Measurements from ENCODE around the gene HCFC1R1. TPM values are rescaled to one million over a fixed set of nuclear protein-coding genes. Genes with fewer than 3 reads are reported as not detected.

The HCFC1R1 gene
- total and polyA plus RNA-seq, 2 of the 8 experiments (the other 6 are each of a cell fraction or from before 2014, with no cell fraction given) = 72.7 to 138 TPM

- POLR2A ChIA-PET (ENCODE audit: partially characterized antibody) = interaction anchor here (0.7 to 6.1 kb wide), 8 partner anchors 8 to 91 kb away, joined by 3 to 94 read pairs (median 12); partner anchors contain the start of genes BICDL2, CLDN6, HCFC1R1 and THOC6
- no peak for FAIRE-seq
- H4K20me1 ChIP-seq (replicated peaks in 1 of 2; ENCODE audit: control insufficient read depth in 1 of 2, insufficient read depth in 2 of 2, low read length in 2 of 2) = peaks cover 0 to 18% of the 10 kb centered on the region in 2 experiments
Measured at GRCh38 chr16:3050487-3050886, 26.7 kb upstream of the HCFC1R1 start.

More at GRCh38 chr16:3050487-3050886, 26.7 kb upstream of the HCFC1R1 start:
- Histone ChIP-seq H3K4me2 (ENCODE audit: insufficient read depth in 1 of 2, low read depth in 2 of 2, low read length in 2 of 2) (no peak overlapping the region), H3K56ac (replicated peaks; ENCODE audit: insufficient read length, low read depth, low read length) (no peak overlapping the region), H3K9me3 (ENCODE audit: insufficient read depth in 2 of 2, low read depth in 1 of 2, low read length in 1 of 2) (no peaks in the 10 kb centered on the region), H3K4me3 (ENCODE audit: extremely low read depth in 1 of 4, insufficient read depth in 2 of 4, low read depth in 3 of 4, low read length in 4 of 4) (no peak overlapping the region), H4K91ac (replicated peaks; ENCODE audit: insufficient read length, low read length) (no peak overlapping the region), H3K4me1 (replicated peaks in 1 of 4; ENCODE audit: control insufficient read depth in 3 of 4, insufficient read depth in 4 of 4, low read length in 3 of 4) (peaks cover 0 to 3% (median 2%) of the 10 kb centered on the region in 4 experiments; a peak in 3 of 7 replicates), H2BK15ac (ENCODE audit: low read length) (no peak overlapping the region), H2BK5ac (ENCODE audit: low read depth, low read length) (no peak overlapping the region), H3K14ac (ENCODE audit: insufficient read length) (no peak overlapping the region), H2AFZ (ENCODE audit: low read length) (no peak overlapping the region), H3K27ac (ENCODE audit: low read depth, low read length) (no peak overlapping the region), H2BK20ac (ENCODE audit: low read length) (no peak overlapping the region), H2BK120ac (replicated peaks; ENCODE audit: low read depth, low read length) (no peak overlapping the region), H3K18ac (ENCODE audit: extremely low read depth, low read length) (no peak overlapping the region), H2AK5ac (ENCODE audit: low read depth, low read length) (no peak overlapping the region), H2BK12ac (ENCODE audit: low read depth, low read length) (no peak overlapping the region), H3K36me3 (ENCODE audit: control insufficient read depth in 2 of 4, insufficient read depth in 4 of 4, low read length in 3 of 4) (no peaks in the 10 kb centered on the region; a peak in 1 of 8 replicates), H3K23me2 (ENCODE audit: low read depth, low read length) (peaks cover 6% of the 10 kb centered on the region; the same call in 1 of the 2 replicates), H3K9ac (replicated peaks in 1 of 4; ENCODE audit: extremely low read depth in 1 of 4, low read depth in 3 of 4, low read length in 3 of 4) (no peak overlapping the region), H3K27me3 (replicated peaks in 1 of 4; ENCODE audit: control insufficient read depth in 3 of 4, extremely low read depth in 1 of 4, insufficient read depth in 3 of 4, low read length in 3 of 4) (peaks cover 0 to 8% (median 3%) of the 10 kb centered on the region in 4 experiments; a peak in 6 of 7 replicates), H4K5ac (ENCODE audit: insufficient read length, low read depth, low read length) (no peak overlapping the region), H3K79me1 (ENCODE audit: low read depth, low read length) (no peaks in the 10 kb centered on the region), H4K8ac (ENCODE audit: extremely low read depth, insufficient read depth, low read length) (no peak overlapping the region; the same call in 1 of the 2 replicates), H3K4ac (replicated peaks; ENCODE audit: insufficient read length, low read depth, low read length) (no peak overlapping the region), H3K23ac (ENCODE audit: insufficient read length) (no peak overlapping the region), H3K79me2 (ENCODE audit: control insufficient read depth in 1 of 2, insufficient read depth in 2 of 2, low read length in 2 of 2) (no peaks in the 10 kb centered on the region)
- DNase-seq (ENCODE audit: low read depth in 1 of 2, low spot score in 2 of 2) = no peak
- no peak for TF ChIP-seq KDM4A (IDR thresholded peaks at IDR 0.05; ENCODE audit: low read depth, low read length, severe bottlenecking)
- no peak for TF ChIP-seq SIN3A (conservative IDR thresholded peaks at IDR 0.05 in 1 of 2, IDR thresholded peaks at IDR 0.05 in 1 of 2; ENCODE audit: low read depth in 1 of 2, low read length in 2 of 2)
- no peak for TF ChIP-seq CBX8 (IDR thresholded peaks at IDR 0.05; ENCODE audit: borderline replicate concordance, low read depth, low read length)
- TF ChIP-seq CEBPB (IDR thresholded peaks at IDR 0.05; ENCODE audit: low read depth, low read length) = no peak
- no peak for TF ChIP-seq RNF2 (IDR thresholded peaks at IDR 0.05; ENCODE audit: borderline replicate concordance, low read depth, low read length, missing control alignments, poor library complexity, severe bottlenecking)
- TF ChIP-seq EZH2 (IDR thresholded peaks at IDR 0.05; ENCODE audit: low read depth, low read length, severe bottlenecking) = no peak
- no peak for TF ChIP-seq SIRT6 (IDR thresholded peaks at IDR 0.05; ENCODE audit: low read length)
- TF ChIP-seq SIX5 (IDR thresholded peaks at IDR 0.05; ENCODE audit: low read depth, low read length) = no peak
- no peak for TF ChIP-seq E2F6 (IDR thresholded peaks at IDR 0.05)
- no peak for TF ChIP-seq RFX5 (IDR thresholded peaks at IDR 0.05; ENCODE audit: borderline replicate concordance, low read depth, low read length)
- no peak for TF ChIP-seq CREB1 (IDR thresholded peaks at IDR 0.05)
- CTCF ChIA-PET (ENCODE audit: partially characterized antibody) = interaction anchor here (2.5 to 7.4 kb wide), 2 partner anchors 9 to 19 kb away, joined by 10 to 117 read pairs; no protein-coding TSS in a partner anchor
- WGBS, 2 experiments (ENCODE audit: extremely low coverage in 1 of 2, insufficient coverage in 1 of 2, insufficient read length in 1 of 2, insufficient replicate concordance in 2 of 2, low coverage in 1 of 2, low lambda C conversion rate in 2 of 2, missing lambda C conversion rate in 1 of 2) = 87% methylated on average over 5 of the region's 5 CpGs; no CpG with 5 or more reads in 1 of the 2 experiments

Data from H1 (cell line).